H1 (cell line): Measurements from ENCODE around the gene GOLGB1. TPM values are rescaled to one million over a fixed set of nuclear protein-coding genes. Genes with fewer than 3 reads are reported as not detected.

Source experiments
- CTCF ChIA-PET: fragments of 300-600 bp; sonication (Branson Sonifier 250); formaldehyde crosslinking; loops from one replicate; lab custom pipeline; 2021; ENCODE audit not compliant: partially characterized antibody; lab: Charles Lee
- POLR2A ChIA-PET: fragments of 300-600 bp; sonication (Branson Sonifier 250); formaldehyde crosslinking; loops from one replicate; lab custom pipeline; 2021; ENCODE audit warnings: inconsistent platforms; ENCODE audit not compliant: partially characterized antibody; lab: Charles Lee
- DNase-seq, 2 experiments: peaks; one replicate each; pipeline versions ENCODE4 v3.0.0 to v3.0.0-alpha.2; 2010 to 2022; ENCODE audit warnings: low spot score in 2 of 2, low read depth in 1 of 2, mixed read lengths in 1 of 2
- FAIRE-seq: peaks from 2 replicates; lab custom pipeline; 2011; peaks lifted over from hg19 to GRCh38; lab: Jason Lieb, UNC
- H2AFZ ChIP-seq: 2 replicates; pipeline ENCODE4 v1.8.1; 2012; ENCODE audit warnings: low read length, inconsistent platforms
- H2AK5ac ChIP-seq: 2 replicates; pipeline ENCODE4 v1.6.1; 2013; ENCODE audit warnings: low read depth, low read length
- H2BK120ac ChIP-seq: replicated peaks from 2 replicates; pipeline ENCODE3; 2013; ENCODE audit warnings: low read depth, low read length, inconsistent platforms
- H2BK12ac ChIP-seq: 2 replicates; pipeline ENCODE4 v1.6.1; 2013; ENCODE audit warnings: low read depth, low read length
- H2BK15ac ChIP-seq: 2 replicates; pipeline ENCODE4 v1.6.1; 2013; ENCODE audit warnings: low read length
- H2BK20ac ChIP-seq: 2 replicates; pipeline ENCODE4 v1.6.1; 2013; ENCODE audit warnings: low read length
- H2BK5ac ChIP-seq: 2 replicates; pipeline ENCODE4 v1.6.1; 2013; ENCODE audit warnings: low read depth, low read length
- H3K14ac ChIP-seq: 2 replicates; pipeline ENCODE4 v1.6.1; 2013; ENCODE audit warnings: inconsistent platforms; ENCODE audit not compliant: insufficient read length
- H3K18ac ChIP-seq: 2 replicates; pipeline ENCODE4 v1.6.1; 2013; ENCODE audit warnings: low read length; ENCODE audit errors: extremely low read depth
- H3K23ac ChIP-seq: 2 replicates; pipeline ENCODE4 v1.6.1; 2013; ENCODE audit warnings: inconsistent platforms; ENCODE audit not compliant: insufficient read length
- H3K23me2 ChIP-seq: 2 replicates; pipeline ENCODE4 v1.6.1; 2013; ENCODE audit warnings: low read depth, low read length
- H3K27ac ChIP-seq: 2 replicates; pipeline ENCODE4 v1.6.1; 2011; ENCODE audit warnings: low read depth, low read length, inconsistent platforms
- H3K27me3 ChIP-seq, 4 experiments: replicated peaks in 1 of 4; 1 replicate in 1 of 4; 2 replicates in 3 of 4; pipeline versions ENCODE4 v1.6.1 to v1.8.1; 2011 to 2013; ENCODE audit warnings: low read length in 3 of 4, mild to moderate bottlenecking in 3 of 4, inconsistent platforms in 2 of 4, mixed read lengths in 2 of 4, moderate library complexity in 1 of 4; ENCODE audit not compliant: control insufficient read depth in 3 of 4, insufficient read depth in 3 of 4; ENCODE audit errors: extremely low read depth in 1 of 4
- H3K36me3 ChIP-seq, 4 experiments: 2 replicates each; pipeline versions ENCODE4 v1.6.1 to v1.8.1; 2011 to 2013; ENCODE audit warnings: mild to moderate bottlenecking in 4 of 4, low read length in 3 of 4, moderate library complexity in 2 of 4, control low read depth in 1 of 4, inconsistent platforms in 1 of 4; ENCODE audit not compliant: insufficient read depth in 4 of 4, control insufficient read depth in 2 of 4
- H3K4ac ChIP-seq: replicated peaks from 2 replicates; pipeline ENCODE3; 2013; ENCODE audit warnings: low read length, low read depth, mixed read lengths, inconsistent platforms; ENCODE audit not compliant: insufficient read length
- H3K4me1 ChIP-seq, 4 experiments: replicated peaks in 1 of 4; 1 replicate in 1 of 4; 2 replicates in 3 of 4; pipeline versions ENCODE4 v1.6.1 to v1.8.1; 2011 to 2013; ENCODE audit warnings: low read length in 3 of 4, inconsistent platforms in 2 of 4, mixed read lengths in 1 of 4; ENCODE audit not compliant: insufficient read depth in 4 of 4, control insufficient read depth in 3 of 4
- H3K4me2 ChIP-seq, 2 experiments: 2 replicates each; pipeline versions ENCODE4 v1.6.1 to v1.8.1; 2011 to 2013; ENCODE audit warnings: low read depth in 2 of 2, low read length in 2 of 2, control low read depth in 1 of 2, inconsistent platforms in 1 of 2, mild to moderate bottlenecking in 1 of 2; ENCODE audit not compliant: insufficient read depth in 1 of 2
- H3K4me3 ChIP-seq, 4 experiments: fragments of 200-600, 300-600 bp in 1 of 4; sonication (generic), shearing (Covaris generic), sonication (Bioruptor Twin) in 1 of 4; 2 replicates each; pipeline versions ENCODE4 v1.5.1 to v1.8.1; 2011 to 2016; ENCODE audit warnings: low read length in 4 of 4, low read depth in 3 of 4, control low read depth in 2 of 4, inconsistent platforms in 2 of 4, mild to moderate bottlenecking in 2 of 4, mixed read lengths in 1 of 4, moderate library complexity in 1 of 4; ENCODE audit not compliant: insufficient read depth in 2 of 4; ENCODE audit errors: extremely low read depth in 1 of 4
- H3K56ac ChIP-seq: replicated peaks from 2 replicates; pipeline ENCODE3; 2013; ENCODE audit warnings: low read depth, mild to moderate bottlenecking, mixed read lengths, low read length, inconsistent platforms; ENCODE audit not compliant: insufficient read length
- H3K79me1 ChIP-seq: 2 replicates; pipeline ENCODE4 v1.6.1; 2013; ENCODE audit warnings: low read depth, low read length, control low read depth
- H3K79me2 ChIP-seq, 2 experiments: 2 replicates each; pipeline versions ENCODE4 v1.6.1 to v1.8.1; 2012 to 2013; ENCODE audit warnings: low read length in 2 of 2, mild to moderate bottlenecking in 2 of 2, inconsistent platforms in 1 of 2; ENCODE audit not compliant: insufficient read depth in 2 of 2, control insufficient read depth in 1 of 2
- H3K9ac ChIP-seq, 4 experiments: replicated peaks in 1 of 4; 1 replicate in 1 of 4; 2 replicates in 3 of 4; pipeline versions ENCODE4 v1.6.1 to v1.8.1; 2011 to 2013; ENCODE audit warnings: low read depth in 3 of 4, low read length in 3 of 4, control low read depth in 2 of 4, mild to moderate bottlenecking in 2 of 4, moderate library complexity in 2 of 4, inconsistent platforms in 1 of 4; ENCODE audit errors: extremely low read depth in 1 of 4
- H3K9me3 ChIP-seq, 2 experiments: 2 replicates each; pipeline versions ENCODE4 v1.6.1 to v1.8.1; 2012 to 2013; ENCODE audit warnings: mild to moderate bottlenecking in 2 of 2, moderate library complexity in 2 of 2, control low read depth in 1 of 2, inconsistent platforms in 1 of 2, low read depth in 1 of 2, low read length in 1 of 2, mixed read lengths in 1 of 2; ENCODE audit not compliant: insufficient read depth in 2 of 2
- H4K20me1 ChIP-seq, 2 experiments: replicated peaks in 1 of 2; 2 replicates each; pipeline versions ENCODE3 to v1.8.1; 2011 to 2013; ENCODE audit warnings: inconsistent platforms in 2 of 2, low read length in 2 of 2, mild to moderate bottlenecking in 1 of 2; ENCODE audit not compliant: insufficient read depth in 2 of 2, control insufficient read depth in 1 of 2
- H4K5ac ChIP-seq: 2 replicates; pipeline ENCODE4 v1.6.1; 2013; ENCODE audit warnings: low read length, low read depth, mixed read lengths, inconsistent platforms; ENCODE audit not compliant: insufficient read length
- H4K8ac ChIP-seq: 2 replicates; pipeline ENCODE4 v1.8.0; 2013; ENCODE audit warnings: mild to moderate bottlenecking, moderate library complexity, low read length, inconsistent platforms; ENCODE audit not compliant: insufficient read depth; ENCODE audit errors: extremely low read depth
- H4K91ac ChIP-seq: replicated peaks from 2 replicates; pipeline ENCODE3; 2013; ENCODE audit warnings: low read length, mixed read lengths, inconsistent platforms; ENCODE audit not compliant: insufficient read length
- ATF3 ChIP-seq: IDR thresholded peaks from 2 replicates; pipeline ENCODE4 v1.6.1; 2011; ENCODE audit warnings: low read depth, mild to moderate bottlenecking, low read length; ENCODE audit not compliant: insufficient read depth
- CEBPB ChIP-seq: IDR thresholded peaks from 2 replicates; pipeline ENCODE4 v1.6.1; 2012; ENCODE audit warnings: low read depth, low read length
- KDM5A ChIP-seq: fragments of 200-600 bp; IDR thresholded peaks from 2 replicates; pipeline ENCODE4 v1.7.1; 2012; ENCODE audit warnings: mild to moderate bottlenecking, low read length, inconsistent platforms, mixed read lengths
- POLR2A ChIP-seq, 2 experiments: IDR thresholded peaks; 1 replicate in 1 of 2; 2 replicates in 1 of 2; pipeline ENCODE4 v1.6.1; 2011; ENCODE audit warnings: low read depth in 2 of 2, low read length in 2 of 2, mild to moderate bottlenecking in 2 of 2; ENCODE audit errors: control extremely low read depth in 1 of 2
- SIN3A ChIP-seq, 2 experiments: IDR thresholded peaks in 1 of 2; conservative IDR thresholded peaks in 1 of 2; 2 replicates each; pipeline ENCODE4 v1.6.1; 2011 to 2012; ENCODE audit warnings: low read length in 2 of 2, improper control_type of control experiment in 1 of 2, low read depth in 1 of 2, mild to moderate bottlenecking in 1 of 2
- TAF7 ChIP-seq: optimal IDR thresholded peaks from 2 replicates; pipeline ENCODE3; 2011; ENCODE audit warnings: low read depth, mild to moderate bottlenecking, inconsistent platforms, low read length, moderate library complexity, borderline replicate concordance
- TBP ChIP-seq: IDR thresholded peaks from 2 replicates; pipeline ENCODE4 v1.6.1; 2011; ENCODE audit warnings: low read depth, low read length, improper control_type of control experiment
- TCF12 ChIP-seq: IDR thresholded peaks from 2 replicates; pipeline ENCODE4 v1.6.1; 2011; ENCODE audit warnings: low read depth, mild to moderate bottlenecking, low read length
- TEAD4 ChIP-seq: IDR thresholded peaks from 2 replicates; pipeline ENCODE4 v1.6.1; 2012; ENCODE audit warnings: low read depth, low read length, inconsistent platforms, mixed read lengths
- USF2 ChIP-seq: IDR thresholded peaks from 2 replicates; pipeline ENCODE4 v1.6.1; 2011; ENCODE audit warnings: low read length, improper control_type of control experiment
- YY1 ChIP-seq: IDR thresholded peaks from 2 replicates; pipeline ENCODE4 v1.6.1; 2011; ENCODE audit warnings: low read depth, mild to moderate bottlenecking, low read length
- WGBS, 2 experiments: shearing (Covaris generic) in 1 of 2; methylation state at CpG; one replicate each; pipeline versions ENCODE4 v1.1.6 to v1.1.7; 2013 to 2015; ENCODE audit warnings: low lambda C conversion rate in 2 of 2, mixed read lengths in 2 of 2, inconsistent platforms in 1 of 2, low coverage in 1 of 2, missing lambda C conversion rate in 1 of 2; ENCODE audit not compliant: insufficient replicate concordance in 2 of 2, insufficient coverage in 1 of 2, insufficient read length in 1 of 2; ENCODE audit errors: extremely low coverage in 1 of 2, missing lambda C conversion rate in 1 of 2; 5-methylcytosine and 5-hydroxymethylcytosine counted together
- polyA plus RNA-seq, 7 experiments: library from polyadenylated mRNA; depleted of rRNA in 3 of 7; stranded (reverse) in 5 of 7; unstranded in 2 of 7; fragments of >200 nt in 5 of 7; fragments of 200-250 nt in 2 of 7; gene quantifications; 1 replicate in 5 of 7; 2 replicates in 1 of 7; 4 replicates in 1 of 7; pipeline versions ENCODE4 v1.2.1 to v1.2.3, GENCODE V29; 2011 to 2013; ENCODE audit warnings: missing spikeins in 2 of 7, mixed read lengths in 2 of 7
- total RNA-seq: library from RNA; stranded (reverse); fragmentation: NEBNext Ultra II Directional; extraction: Animal tissue kit (Norgen Biotek cat#: 25700); gene quantifications from 2 replicates; pipeline ENCODE4 v1.2.1, GENCODE V29; 2021

The GOLGB1 gene
- total and polyA plus RNA-seq, 2 of the 8 experiments (the other 6 are each of a cell fraction or from before 2014, with no cell fraction given): 5.9 to 28.5 TPM

GRCh38 chr3:121659586-121659985 is 90.0 kb downstream of the GOLGB1 start:
- Histone ChIP-seq H3K4me1 (peaks cover 0 to 10% (median 0%) of the 10 kb centered on the region in 4 experiments; a peak in 2 of 7 replicates), H3K23me2 (no peaks in the 10 kb centered on the region), H3K18ac (no peak overlapping the region), H4K20me1 (no peaks in the 10 kb centered on the region), H3K4me2 (no peak overlapping the region), H3K4me3 (no peak overlapping the region), H3K9ac (no peak overlapping the region), H4K91ac (no peak overlapping the region), H3K23ac (no peak overlapping the region), H2BK20ac (no peak overlapping the region), H3K14ac (no peak overlapping the region), H2BK120ac (no peak overlapping the region), H4K5ac (no peak overlapping the region), H3K79me1 (no peaks in the 10 kb centered on the region), H2AK5ac (no peak overlapping the region), H3K36me3 (peaks cover 0 to 9% (median 7%) of the 10 kb centered on the region in 4 experiments; a peak in 4 of 8 replicates), H3K4ac (no peak overlapping the region), H3K27ac (no peak overlapping the region), H2BK5ac (no peak overlapping the region), H3K79me2 (no peaks in the 10 kb centered on the region), H2BK12ac (no peak overlapping the region), H3K56ac (no peak overlapping the region), H2BK15ac (no peak overlapping the region), H2AFZ (no peak overlapping the region), H4K8ac (no peak overlapping the region), H3K27me3 (no peaks in the 10 kb centered on the region), H3K9me3 (no peaks in the 10 kb centered on the region)
- ChIA-PET CTCF (interaction anchor here (1.0 kb wide), 1 partner anchor 112 kb away, joined by 3 read pairs; no protein-coding TSS in a partner anchor), POLR2A (interaction anchor here (1.6 kb wide), 1 partner anchor 9 kb away, joined by 4 read pairs; no protein-coding TSS in a partner anchor)
- FAIRE-seq: no peak
- DNase-seq: no peak
- 95% methylated on average over 3 of the region's 3 CpGs; no CpG with 5 or more reads in 1 of the 2 experiments for WGBS, 2 experiments
- TF ChIP-seq SIN3A (conservative IDR thresholded peaks at IDR 0.05 in 1 of 2, IDR thresholded peaks at IDR 0.05 in 1 of 2; ENCODE audit: low read depth in 1 of 2, low read length in 2 of 2) (no peak), CEBPB (no peak), POLR2A (IDR thresholded peaks at IDR 0.05; ENCODE audit: control extremely low read depth in 1 of 2, low read depth in 2 of 2, low read length in 2 of 2) (no peak), ATF3 (no peak), TEAD4 (no peak), TCF12 (no peak), TBP (no peak), KDM5A (no peak), USF2 (no peak), TAF7 (no peak), YY1 (no peak)
